C4-2B (cell line): ENCODE results near the gene CDY2B.
"Not testable (repeated sequence)": the region's sequence is repeated elsewhere in the genome, so short reads cannot be mapped to it uniquely, and the experiment has no call there.

Source experiments
- CTCF ChIP-seq: fragments of 450-650 bp; conservative IDR thresholded peaks from 2 replicates; pipeline ENCODE4 v1.5.1; 2017; ENCODE audit warnings: mild to moderate bottlenecking
- ZFX ChIP-seq: fragments of 450-650 bp; IDR thresholded peaks from 2 replicates; pipeline ENCODE4 v1.6.1; 2017

- TF ChIP-seq CTCF, ZFX: not testable (repeated sequence)
Observed at GRCh38 chrY:17880120-17880519, at the start of gene CDY2B.
